DND-41 (cell line): ENCODE data around the gene ZFAND4.

Experiments
- ATAC-seq: fragments of 200-7000 bp; cut with Tn5 transposase; 3 replicates; pipeline ENCODE4 v1.9.1; 2021; ENCODE audit warnings: low read depth; ENCODE audit not compliant: insufficient read depth
- DNase-seq: peaks from one replicate; pipeline ENCODE4 v3.0.0-alpha.2; 2020
- H2AFZ ChIP-seq: 2 replicates; pipeline ENCODE4 v1.6.0; 2012; ENCODE audit warnings: low read depth, low read length
- H3K27ac ChIP-seq: 2 replicates; pipeline ENCODE4 v1.5.1; 2012; ENCODE audit warnings: low read length, inconsistent platforms
- H3K27me3 ChIP-seq: fragments of 200-600 bp; sonication (generic); 2 replicates; pipeline ENCODE4 v1.6.0; 2012; ENCODE audit warnings: low read length, mild to moderate bottlenecking, inconsistent platforms; ENCODE audit not compliant: insufficient read depth, poor library complexity
- H3K36me3 ChIP-seq: 2 replicates; pipeline ENCODE4 v1.5.1; 2012; ENCODE audit warnings: low read length, inconsistent platforms; ENCODE audit not compliant: insufficient read depth
- H3K4me1 ChIP-seq: 2 replicates; pipeline ENCODE4 v1.5.1; 2012; ENCODE audit warnings: mild to moderate bottlenecking, low read length; ENCODE audit not compliant: insufficient read depth
- H3K4me2 ChIP-seq: 2 replicates; pipeline ENCODE4 v1.6.0; 2012; ENCODE audit warnings: mild to moderate bottlenecking, moderate library complexity, low read length, inconsistent platforms; ENCODE audit not compliant: insufficient read depth
- H3K4me3 ChIP-seq, 2 experiments: fragments of 200-600 bp in 1 of 2; shearing (Covaris generic) in 1 of 2; 2 replicates each; pipeline ENCODE4 v1.5.1; 2012 to 2016; ENCODE audit warnings: inconsistent platforms in 2 of 2, low read length in 2 of 2, mild to moderate bottlenecking in 2 of 2, low read depth in 1 of 2, moderate library complexity in 1 of 2
- H3K79me2 ChIP-seq: 2 replicates; pipeline ENCODE4 v1.6.0; 2012; ENCODE audit warnings: low read length, inconsistent platforms; ENCODE audit not compliant: insufficient read depth
- H3K9ac ChIP-seq: 2 replicates; pipeline ENCODE4 v1.6.0; 2012; ENCODE audit warnings: low read depth, mild to moderate bottlenecking, inconsistent platforms, low read length, moderate library complexity
- H3K9me3 ChIP-seq: 2 replicates; pipeline ENCODE4 v1.5.1; 2012; ENCODE audit warnings: low read length, moderate library complexity, mild to moderate bottlenecking, inconsistent platforms; ENCODE audit not compliant: insufficient read depth, severe bottlenecking
- H4K20me1 ChIP-seq: 2 replicates; pipeline ENCODE4 v1.6.0; 2012; ENCODE audit warnings: low read length; ENCODE audit not compliant: insufficient read depth
- EZH2 ChIP-seq: IDR thresholded peaks from 3 replicates; pipeline ENCODE4 v1.6.1; 2012; ENCODE audit warnings: borderline replicate concordance, low read depth, mild to moderate bottlenecking, moderate library complexity, low read length, inconsistent platforms; ENCODE audit not compliant: severe bottlenecking
- TF ChIP-seq, protein P1 (sequence below): IDR thresholded peaks from 2 replicates; pipeline ENCODE4 v1.5.1; 2012; ENCODE audit warnings: borderline replicate concordance, low read length, moderate library complexity, mild to moderate bottlenecking; ENCODE audit not compliant: poor library complexity, severe bottlenecking; ENCODE audit errors: extremely low read depth

Gene ZFAND4

DNA sequence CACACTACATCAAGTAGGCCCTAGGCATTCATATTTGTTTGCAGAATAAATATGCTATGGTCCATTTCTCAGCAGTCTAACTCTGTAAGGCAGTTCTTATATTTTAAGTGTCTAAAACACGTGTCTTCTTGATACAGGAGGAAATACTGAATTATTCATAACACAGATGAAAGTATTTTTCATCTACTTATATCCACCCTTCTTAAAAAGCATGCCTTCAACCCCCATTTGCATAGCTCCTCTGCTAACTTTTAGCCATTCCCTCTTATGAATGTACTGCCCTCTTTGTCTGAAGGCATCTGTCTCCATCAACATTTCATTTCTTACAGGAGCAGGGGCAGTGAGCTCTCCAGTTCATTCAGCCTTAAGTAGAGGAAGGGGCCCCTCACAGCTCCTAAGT, 57.7 kb downstream of the ZFAND4 start:
- Histone ChIP-seq H2AFZ (no peak overlapping the region), H3K9ac (no peak overlapping the region), H3K4me1 (no peaks in the 10 kb centered on the region), H3K27me3 (no peaks in the 10 kb centered on the region), H4K20me1 (no peaks in the 10 kb centered on the region), H3K79me2 (no peaks in the 10 kb centered on the region), H3K27ac (no peak overlapping the region), H3K4me2 (no peak overlapping the region), H3K4me3 (no peak overlapping the region), H3K36me3 (peaks cover 16% of the 10 kb centered on the region; the same call in 1 of the 2 replicates), H3K9me3 (no peaks in the 10 kb centered on the region)
- no peak for TF ChIP-seq EZH2
- TF ChIP-seq, protein P1, sequence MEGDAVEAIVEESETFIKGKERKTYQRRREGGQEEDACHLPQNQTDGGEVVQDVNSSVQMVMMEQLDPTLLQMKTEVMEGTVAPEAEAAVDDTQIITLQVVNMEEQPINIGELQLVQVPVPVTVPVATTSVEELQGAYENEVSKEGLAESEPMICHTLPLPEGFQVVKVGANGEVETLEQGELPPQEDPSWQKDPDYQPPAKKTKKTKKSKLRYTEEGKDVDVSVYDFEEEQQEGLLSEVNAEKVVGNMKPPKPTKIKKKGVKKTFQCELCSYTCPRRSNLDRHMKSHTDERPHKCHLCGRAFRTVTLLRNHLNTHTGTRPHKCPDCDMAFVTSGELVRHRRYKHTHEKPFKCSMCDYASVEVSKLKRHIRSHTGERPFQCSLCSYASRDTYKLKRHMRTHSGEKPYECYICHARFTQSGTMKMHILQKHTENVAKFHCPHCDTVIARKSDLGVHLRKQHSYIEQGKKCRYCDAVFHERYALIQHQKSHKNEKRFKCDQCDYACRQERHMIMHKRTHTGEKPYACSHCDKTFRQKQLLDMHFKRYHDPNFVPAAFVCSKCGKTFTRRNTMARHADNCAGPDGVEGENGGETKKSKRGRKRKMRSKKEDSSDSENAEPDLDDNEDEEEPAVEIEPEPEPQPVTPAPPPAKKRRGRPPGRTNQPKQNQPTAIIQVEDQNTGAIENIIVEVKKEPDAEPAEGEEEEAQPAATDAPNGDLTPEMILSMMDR, result no peak
- ATAC-seq (no peak), DNase-seq (no peak)

DNA sequence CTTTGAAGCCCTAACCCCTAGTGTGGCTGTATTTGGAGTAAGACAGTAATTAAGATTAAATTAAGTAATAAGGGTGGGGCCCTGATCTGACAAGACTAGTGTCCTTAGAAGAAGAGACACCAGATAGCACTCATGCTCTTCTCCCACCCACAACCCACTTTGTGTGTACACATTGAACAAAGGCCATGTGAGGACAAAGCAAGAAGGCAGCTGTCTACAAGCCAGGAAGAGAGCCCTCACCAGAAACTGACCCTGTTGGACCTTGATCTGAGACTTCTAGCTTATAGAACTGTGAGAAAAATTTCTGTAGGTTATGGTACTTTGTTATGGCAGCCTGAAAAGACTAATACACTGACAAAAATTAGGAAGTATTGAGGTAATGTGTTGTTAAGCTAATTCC, 59.8 kb downstream of the ZFAND4 start:
- no peak for DNase-seq
- no peak overlapping the region for H3K27ac ChIP-seq
- no peak overlapping the region for H3K4me2 ChIP-seq
- no peak overlapping the region for H3K9ac ChIP-seq
- TF ChIP-seq, protein P1, result no peak
- no peak for TF ChIP-seq EZH2
- H3K4me3 ChIP-seq, result no peak overlapping the region
- peaks cover 16% of the 10 kb centered on the region; the same call in 1 of the 2 replicates for H3K36me3 ChIP-seq
- no peak overlapping the region for H2AFZ ChIP-seq
- no peaks in the 10 kb centered on the region for H3K9me3 ChIP-seq
- H3K79me2 ChIP-seq, result no peaks in the 10 kb centered on the region
- H3K27me3 ChIP-seq, result no peaks in the 10 kb centered on the region
- H4K20me1 ChIP-seq, result no peaks in the 10 kb centered on the region
- no peaks in the 10 kb centered on the region for H3K4me1 ChIP-seq
- no peak for ATAC-seq

DNA sequence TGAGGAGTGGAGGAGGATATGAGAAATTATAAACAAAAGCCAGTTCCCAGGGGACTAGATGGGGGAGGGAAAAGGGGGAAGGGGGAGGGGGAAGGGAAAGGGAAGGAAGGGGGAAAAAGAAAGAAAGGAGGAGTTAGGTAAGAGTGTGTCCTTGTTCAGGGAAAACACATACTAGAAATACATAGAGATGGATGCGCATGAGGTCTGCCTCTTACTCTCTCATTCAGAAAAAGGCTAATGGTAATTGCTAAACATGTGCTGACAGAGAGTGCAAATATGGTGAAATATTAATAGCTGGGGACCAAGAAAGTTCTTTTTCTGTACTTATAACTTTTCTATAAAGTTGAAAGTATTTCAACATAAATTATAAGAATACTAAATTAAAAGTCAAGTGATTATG, 64.5 kb downstream of the ZFAND4 start:
- H3K9ac ChIP-seq, result no peak overlapping the region
- H3K4me3 ChIP-seq, result no peak overlapping the region
- TF ChIP-seq, protein P1, result no peak
- TF ChIP-seq EZH2, result no peak
- H3K79me2 ChIP-seq, result no peaks in the 10 kb centered on the region
- no peak overlapping the region for H3K27ac ChIP-seq
- no peak overlapping the region for H3K4me2 ChIP-seq
- H3K36me3 ChIP-seq, result peaks cover 10% of the 10 kb centered on the region; the same call in 1 of the 2 replicates
- H3K27me3 ChIP-seq, result no peaks in the 10 kb centered on the region
- ATAC-seq, result no peak
- H2AFZ ChIP-seq, result no peak overlapping the region
- no peak for DNase-seq
- no peaks in the 10 kb centered on the region for H3K4me1 ChIP-seq
- H4K20me1 ChIP-seq, result no peaks in the 10 kb centered on the region
- H3K9me3 ChIP-seq, result no peaks in the 10 kb centered on the region

DNA sequence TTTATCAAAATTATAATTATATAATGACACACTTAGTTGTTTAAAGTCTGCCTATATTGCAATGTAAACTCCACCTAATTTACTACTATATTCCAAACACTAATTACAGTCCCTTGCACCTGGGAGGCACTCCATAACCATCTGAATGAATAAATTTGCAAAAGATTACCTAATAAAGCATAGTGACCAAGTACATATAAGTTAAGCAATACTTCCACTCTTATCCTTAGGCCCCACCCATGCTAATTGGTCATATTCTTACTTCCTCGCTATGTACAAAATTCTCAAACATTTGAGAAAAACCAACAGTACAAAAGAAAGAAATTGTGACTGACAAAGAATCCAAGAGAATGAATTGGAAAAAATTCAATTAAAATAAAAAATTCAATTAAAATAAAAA, 65.3 kb downstream of the ZFAND4 start:
- Histone ChIP-seq H3K27me3 (no peaks in the 10 kb centered on the region), H3K9ac (no peak overlapping the region), H3K4me2 (no peak overlapping the region), H3K79me2 (no peaks in the 10 kb centered on the region), H3K27ac (no peak overlapping the region), H3K4me1 (no peaks in the 10 kb centered on the region), H3K36me3 (peaks cover 7% of the 10 kb centered on the region; the same call in 1 of the 2 replicates), H3K9me3 (no peaks in the 10 kb centered on the region), H2AFZ (no peak overlapping the region), H3K4me3 (no peak overlapping the region), H4K20me1 (no peaks in the 10 kb centered on the region)
- TF ChIP-seq EZH2, result no peak
- TF ChIP-seq, protein P1, result no peak
- DNase-seq (no peak), ATAC-seq (no peak)
